ENCODE measurements around the gene ANTKMT.

The ANTKMT gene

GRCh38 chr16:715477-716199 is 5.3 kb upstream of the ANTKMT start:
- no peak for DNase-seq

GRCh38 chr16:716200-716568 is 4.8 kb upstream of the ANTKMT start:
- DNase-seq: peak; percentile 68

- no peak for DNase-seq
These were observed 4.1 kb upstream of the ANTKMT start for GRCh38 chr16:716768-717325.

GRCh38 chr16:717450-718245 is 3.3 kb upstream of the ANTKMT start:
- DNase-seq: no peak

- DNase-seq: no peak
These were observed 2.6 kb upstream of the ANTKMT start for GRCh38 chr16:718389-718788.

- DNase-seq: no peak
These were observed 2.0 kb upstream of the ANTKMT start for GRCh38 chr16:718922-719321.

- DNase-seq: no peak
These were observed 1.0 kb upstream of the ANTKMT start for GRCh38 chr16:719815-720446.

GRCh38 chr16:720447-720989 is 428 bp upstream of the ANTKMT start:
- DNase-seq: peak; percentile 81

- no peak for DNase-seq
These were observed 1.0 kb downstream of the ANTKMT start for GRCh38 chr16:721765-722540.

- no peak for DNase-seq
These were observed 2.1 kb downstream of the ANTKMT start for GRCh38 chr16:722835-723633.

- DNase-seq: no peak
These were observed 2.7 kb downstream of the ANTKMT start for GRCh38 chr16:723695-724094.

GRCh38 chr16:724188-725040 is 3.5 kb downstream of the ANTKMT start:
- no peak for DNase-seq

GRCh38 chr16:725041-725376 is 4.1 kb downstream of the ANTKMT start:
- DNase-seq: no peak

- DNase-seq: no peak
These were observed 4.7 kb downstream of the ANTKMT start for GRCh38 chr16:725463-726187.

GRCh38 chr16:726188-726437 is 5.2 kb downstream of the ANTKMT start:
- no peak for DNase-seq

GRCh38 chr16:726438-727290 is 5.7 kb downstream of the ANTKMT start, which contains the start of the genes CCDC78 and HAGHL:
TSS of gene CCDC78 (minus strand) at chr16:726443. CDS start at chr16:726367, 76 bp downstream.
TSS of gene HAGHL (plus strand) at chr16:727106. CDS start at chr16:727510, 404 bp downstream.
- peak; percentile 69 for DNase-seq

GRCh38 chr16:727291-727977 is 6.5 kb downstream of the ANTKMT start:
- no peak for DNase-seq

GRCh38 chr16:728131-728889 is 7.4 kb downstream of the ANTKMT start:
- DNase-seq: peak; percentile 78

Measured in femur (tissue), 1 donor.